CD4-positive, alpha-beta T cell treated with Interleukin-12 subunit alpha and Interleukin-12 subunit beta, for 1 hour (primary cell): Measurements from ENCODE around the gene ARMC9.
A peak's percentile ranks its signal among the peaks of the same experiment; 100 is the strongest.
"Not testable (repeated sequence)": the region's sequence is repeated elsewhere in the genome, so short reads cannot be mapped to it uniquely, and the experiment has no call there.

Experiments used
- DNase-seq: peaks from one replicate; pipeline ENCODE4 v3.0.0-alpha.2; 2020

The ARMC9 gene

DNA sequence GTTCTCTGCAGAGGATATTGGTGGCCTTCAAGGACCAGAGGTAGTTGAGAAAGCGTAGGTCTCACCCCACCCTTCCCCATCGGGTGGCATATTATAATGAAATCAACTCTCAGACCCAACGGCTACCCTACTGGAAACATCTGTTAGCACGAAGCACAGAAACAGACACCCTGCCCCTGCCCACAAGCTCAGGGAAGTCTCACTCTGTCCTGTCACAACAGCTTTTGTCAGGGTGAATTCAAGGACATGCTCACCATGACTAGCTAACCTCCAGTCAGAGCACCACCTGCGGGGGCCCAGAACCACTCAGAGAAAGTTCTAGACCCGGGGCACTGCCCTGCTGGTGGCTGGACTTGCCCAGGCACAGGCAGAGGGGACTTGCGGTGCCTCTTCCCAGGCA, 193.6 kb downstream of the ARMC9 start:
- no peak for DNase-seq

DNA sequence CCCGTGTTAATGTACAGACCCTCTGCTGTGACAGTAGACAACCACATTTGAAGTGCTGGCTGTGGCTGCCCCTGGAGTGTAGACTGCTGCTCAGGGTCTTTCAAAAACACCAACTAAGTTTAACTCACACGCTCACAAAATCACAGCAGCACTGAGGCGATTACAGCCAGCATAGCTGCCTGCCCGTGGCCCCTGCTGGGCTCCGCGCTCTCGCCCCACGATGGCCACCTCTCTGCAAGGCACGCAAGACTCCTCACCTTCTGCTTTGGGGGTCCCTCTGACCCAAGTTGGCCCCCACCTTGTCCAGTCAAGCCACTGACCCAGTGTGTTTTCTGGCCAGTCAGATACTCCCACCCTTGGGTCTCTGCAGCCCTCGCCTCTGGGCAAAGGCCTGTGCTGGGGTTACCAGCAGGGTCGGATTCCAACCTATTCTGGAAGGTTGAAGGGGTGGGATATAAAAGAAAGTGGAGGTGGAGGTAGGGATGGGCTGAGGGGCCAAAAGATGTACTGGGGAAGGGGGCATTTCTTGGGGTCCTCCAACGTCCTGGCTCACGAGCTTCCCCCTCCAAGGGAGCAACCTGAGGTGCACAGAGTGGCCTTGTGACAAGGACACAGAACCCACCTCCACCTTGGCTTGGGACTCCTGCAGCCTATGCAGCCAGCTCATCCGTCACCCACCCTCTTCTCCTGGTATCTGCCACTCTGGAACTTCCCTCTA, 194.2 kb downstream of the ARMC9 start:
- DNase-seq: no peak

DNA sequence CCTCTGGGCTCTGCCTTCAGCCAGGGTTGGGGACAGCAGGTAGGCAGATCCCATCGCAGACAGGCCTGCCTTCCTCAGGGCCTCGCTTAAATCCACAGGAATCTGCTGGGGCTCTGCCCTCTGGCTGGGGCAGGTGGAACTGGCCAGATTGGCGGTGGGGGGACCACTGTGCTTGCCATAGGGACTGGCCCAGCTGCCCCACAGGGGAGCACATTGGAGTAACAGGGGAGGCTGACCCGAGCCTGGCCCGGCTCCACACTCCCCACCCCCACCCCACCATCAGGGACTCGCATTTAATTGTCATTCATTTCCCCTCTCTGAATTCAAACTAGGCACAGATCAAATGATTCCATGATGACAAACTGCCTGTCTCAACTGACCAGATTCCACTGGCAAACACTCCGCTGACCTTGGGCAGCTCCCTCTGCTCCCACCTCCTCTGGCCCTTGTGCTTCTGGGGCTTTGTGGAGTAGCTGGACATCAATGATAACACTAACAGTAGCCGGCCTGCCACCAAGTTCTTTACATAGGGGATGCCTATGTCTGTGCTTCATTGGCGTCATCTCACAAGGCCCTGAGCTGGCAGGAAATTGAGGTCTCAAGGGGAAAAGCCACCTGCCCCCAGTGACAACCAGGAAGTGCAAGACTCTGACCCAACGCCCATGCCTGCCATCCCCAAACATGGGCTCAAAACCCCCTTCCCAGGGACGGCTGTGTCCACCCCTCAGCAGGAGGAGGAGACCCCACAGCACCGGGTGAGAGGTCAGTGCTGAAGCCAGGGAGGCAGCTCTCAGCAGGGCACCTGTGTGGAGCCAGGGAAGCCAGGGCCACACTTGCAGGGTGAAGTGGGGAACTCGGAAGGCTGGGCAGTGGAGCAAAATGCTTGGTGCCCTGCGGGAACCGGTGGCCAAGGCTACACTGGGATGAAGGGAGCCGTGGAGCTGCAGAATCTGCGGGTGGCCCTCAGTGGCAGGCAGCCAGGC, 195.0 kb downstream of the ARMC9 start:
- peak; percentile 40 for DNase-seq

DNA sequence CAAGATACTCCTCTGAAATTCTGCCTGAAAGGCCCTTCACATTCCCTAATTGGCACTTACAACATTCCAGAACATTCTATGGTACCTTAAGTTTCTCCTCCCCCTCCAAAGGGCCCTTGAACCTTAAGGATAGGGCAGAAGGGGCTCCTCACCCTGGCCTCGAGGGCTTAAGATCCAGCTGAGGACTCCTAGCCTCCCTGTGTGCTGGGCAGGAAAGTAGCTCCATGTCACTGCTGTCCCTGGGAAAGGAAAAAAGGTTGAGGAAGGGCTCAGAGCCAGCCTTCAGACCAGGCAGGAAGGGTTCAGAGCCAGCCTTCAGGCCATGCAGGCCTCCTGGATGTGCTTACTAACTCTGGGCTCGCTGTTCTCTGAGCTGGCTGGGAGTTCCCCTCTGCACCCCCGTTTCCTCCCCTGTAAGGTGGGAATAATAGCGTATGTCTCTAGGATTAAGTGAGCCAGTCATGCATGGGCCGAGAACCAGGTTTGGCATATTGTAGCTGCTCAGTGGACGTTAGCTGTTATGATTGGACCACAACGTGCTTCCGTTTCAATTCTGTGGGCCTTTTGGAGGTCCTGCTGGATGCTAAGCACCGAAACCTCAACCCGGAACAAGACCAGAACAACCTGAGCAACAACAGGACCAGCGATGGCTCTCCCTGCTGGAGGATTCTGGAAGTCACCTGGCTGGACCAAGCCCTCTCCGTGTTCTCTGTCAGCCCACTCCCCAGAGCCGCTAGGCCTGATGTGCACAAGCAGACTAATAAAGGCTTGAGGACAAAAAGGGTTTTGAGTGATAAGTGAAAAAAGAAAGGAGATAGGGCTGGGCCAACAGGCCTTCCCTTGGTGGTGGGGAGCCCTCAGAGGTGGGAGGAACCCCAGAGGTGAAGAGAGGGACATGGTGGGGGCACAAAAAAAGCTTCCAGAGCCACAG, 196.0 kb downstream of the ARMC9 start:
- no peak for DNase-seq

DNA sequence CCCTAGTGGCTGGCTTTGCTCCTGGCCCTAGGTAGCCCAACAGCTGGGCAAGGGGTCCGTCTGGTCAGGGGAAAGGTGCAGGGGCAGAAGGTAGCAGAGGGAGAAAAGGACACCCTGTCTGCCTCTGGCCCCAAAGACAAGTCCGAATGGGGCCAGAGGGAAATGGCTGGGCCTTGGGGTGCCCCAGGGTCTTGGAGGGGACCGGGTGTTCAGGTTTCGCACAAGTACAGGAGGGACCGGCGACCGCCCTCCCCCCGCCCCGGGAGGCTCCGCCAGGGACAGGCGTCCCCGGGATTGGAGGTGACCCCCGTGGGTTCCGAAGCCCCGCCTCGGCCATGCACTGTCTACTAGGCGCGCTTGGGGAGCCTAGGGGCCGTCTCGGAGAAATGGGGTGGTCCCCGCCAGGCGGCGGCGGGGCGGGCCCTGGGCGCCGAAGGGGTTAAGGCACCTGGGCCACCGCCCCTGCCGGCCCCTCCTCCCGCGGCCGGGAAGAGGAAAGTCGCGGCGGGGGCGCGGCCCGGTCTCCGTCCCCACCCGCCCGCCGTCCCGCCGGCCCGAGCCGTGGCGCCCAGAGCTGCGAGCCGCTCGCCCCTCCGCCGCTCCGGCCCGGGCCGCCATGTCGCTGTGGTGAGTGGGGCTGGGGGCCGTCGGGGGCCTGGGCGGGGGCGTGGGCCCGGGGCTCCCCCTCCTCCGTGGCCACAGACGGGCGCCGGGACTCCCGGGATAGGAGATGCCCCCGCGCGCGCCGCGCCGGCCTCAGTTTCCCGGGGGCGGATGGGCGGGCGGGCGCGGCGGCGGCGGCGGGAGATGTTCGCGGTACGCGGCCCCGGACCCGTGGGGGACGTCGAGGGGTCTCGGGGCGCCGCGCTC, 197.0 kb downstream of the ARMC9 start, which contains the start of gene B3GNT7:
TSS of gene B3GNT7 (plus strand) at position 523 of the 870 bp plus-strand sequence. CDS start at position 617, 94 bp downstream.
- no peak for DNase-seq

DNA sequence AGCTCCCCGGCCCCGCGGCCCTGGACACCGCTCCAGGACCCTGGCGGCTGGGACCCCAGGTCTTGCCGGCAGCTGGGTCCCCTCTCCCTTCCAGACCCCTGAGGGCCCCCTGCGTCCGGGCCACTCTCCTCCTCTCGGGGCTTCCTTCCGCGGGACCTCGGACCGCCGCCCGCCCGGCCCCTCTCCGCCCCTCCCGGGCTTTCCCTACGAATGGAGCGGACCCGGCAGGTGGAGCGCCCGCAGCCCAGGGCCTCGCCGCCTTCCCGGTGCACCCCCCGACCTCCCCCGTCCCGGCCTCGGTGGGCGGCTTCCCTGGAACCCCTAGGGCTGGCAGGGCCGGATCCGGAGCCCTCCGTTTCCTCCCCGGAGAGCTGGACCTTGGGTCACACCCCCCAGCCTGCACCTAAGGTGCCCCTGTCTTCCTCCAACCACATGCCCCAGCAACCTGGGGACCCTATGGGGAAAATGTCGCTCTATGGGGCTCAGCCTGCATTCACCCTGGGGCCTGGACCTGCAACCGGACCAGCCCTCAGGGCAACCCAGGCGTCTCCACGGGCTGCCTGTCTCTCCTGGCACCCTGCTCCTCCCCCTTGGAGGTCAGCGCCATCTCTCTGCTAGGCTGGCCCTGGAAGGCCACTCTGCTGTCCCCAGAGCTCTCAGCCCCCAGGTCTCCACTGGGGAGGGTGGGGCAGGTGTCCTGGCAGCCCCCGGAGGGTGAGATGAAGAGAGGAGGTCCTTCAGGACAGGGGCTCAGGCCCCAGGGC, 197.8 kb downstream of the ARMC9 start:
- DNase-seq: no peak

DNA sequence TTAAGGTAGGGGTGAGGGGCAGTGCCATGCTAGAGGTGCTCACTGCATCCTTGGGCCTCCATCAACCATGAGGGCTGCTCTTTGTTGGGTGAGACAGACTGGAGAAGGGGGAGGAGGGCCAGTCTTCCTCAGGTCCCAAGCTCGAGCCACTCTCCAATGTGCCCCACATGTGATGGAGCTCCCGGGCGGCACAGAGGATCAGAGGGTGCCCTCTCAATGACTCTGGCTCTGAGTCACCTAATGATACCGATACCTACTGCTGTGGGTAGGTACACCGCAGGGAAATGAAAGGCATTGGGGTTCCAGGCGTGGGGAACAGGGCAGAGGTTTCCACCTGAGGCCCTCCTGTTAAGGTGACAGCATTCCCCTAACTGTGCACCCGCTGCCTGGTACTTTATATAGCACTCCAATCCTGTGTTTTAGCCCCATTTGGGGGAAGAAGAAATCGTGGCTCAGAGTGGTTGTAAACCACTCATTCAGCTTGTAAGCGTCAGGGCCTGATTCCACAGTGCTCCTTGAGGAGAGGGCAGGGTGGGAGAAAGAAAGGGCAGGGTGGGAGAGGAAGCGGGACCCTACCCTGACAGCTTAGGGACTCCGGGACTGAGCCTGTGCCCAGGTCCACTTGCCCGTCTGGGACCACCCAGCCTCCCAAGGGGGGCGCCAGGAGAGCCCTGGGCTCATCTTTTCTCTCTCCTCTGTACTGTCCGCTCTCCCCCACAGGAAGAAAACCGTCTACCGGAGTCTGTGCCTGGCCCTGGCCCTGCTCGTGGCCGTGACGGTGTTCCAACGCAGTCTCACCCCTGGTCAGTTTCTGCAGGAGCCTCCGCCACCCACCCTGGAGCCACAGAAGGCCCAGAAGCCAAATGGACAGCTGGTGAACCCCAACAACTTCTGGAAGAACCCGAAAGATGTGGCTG, 198.8 kb downstream of the ARMC9 start:
- no peak for DNase-seq

DNA sequence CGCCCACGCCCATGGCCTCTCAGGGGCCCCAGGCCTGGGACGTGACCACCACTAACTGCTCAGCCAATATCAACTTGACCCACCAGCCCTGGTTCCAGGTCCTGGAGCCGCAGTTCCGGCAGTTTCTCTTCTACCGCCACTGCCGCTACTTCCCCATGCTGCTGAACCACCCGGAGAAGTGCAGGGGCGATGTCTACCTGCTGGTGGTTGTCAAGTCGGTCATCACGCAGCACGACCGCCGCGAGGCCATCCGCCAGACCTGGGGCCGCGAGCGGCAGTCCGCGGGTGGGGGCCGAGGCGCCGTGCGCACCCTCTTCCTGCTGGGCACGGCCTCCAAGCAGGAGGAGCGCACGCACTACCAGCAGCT, 199.5 kb downstream of the ARMC9 start:
- no peak for DNase-seq

DNA sequence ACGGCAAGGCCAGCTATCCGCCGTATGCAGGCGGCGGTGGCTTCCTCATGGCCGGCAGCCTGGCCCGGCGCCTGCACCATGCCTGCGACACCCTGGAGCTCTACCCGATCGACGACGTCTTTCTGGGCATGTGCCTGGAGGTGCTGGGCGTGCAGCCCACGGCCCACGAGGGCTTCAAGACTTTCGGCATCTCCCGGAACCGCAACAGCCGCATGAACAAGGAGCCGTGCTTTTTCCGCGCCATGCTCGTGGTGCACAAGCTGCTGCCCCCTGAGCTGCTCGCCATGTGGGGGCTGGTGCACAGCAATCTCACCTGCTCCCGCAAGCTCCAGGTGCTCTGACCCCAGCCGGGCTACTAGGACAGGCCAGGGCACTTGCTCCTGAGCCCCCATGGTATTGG, 200.2 kb downstream of the ARMC9 start:
- no peak for DNase-seq

DNA sequence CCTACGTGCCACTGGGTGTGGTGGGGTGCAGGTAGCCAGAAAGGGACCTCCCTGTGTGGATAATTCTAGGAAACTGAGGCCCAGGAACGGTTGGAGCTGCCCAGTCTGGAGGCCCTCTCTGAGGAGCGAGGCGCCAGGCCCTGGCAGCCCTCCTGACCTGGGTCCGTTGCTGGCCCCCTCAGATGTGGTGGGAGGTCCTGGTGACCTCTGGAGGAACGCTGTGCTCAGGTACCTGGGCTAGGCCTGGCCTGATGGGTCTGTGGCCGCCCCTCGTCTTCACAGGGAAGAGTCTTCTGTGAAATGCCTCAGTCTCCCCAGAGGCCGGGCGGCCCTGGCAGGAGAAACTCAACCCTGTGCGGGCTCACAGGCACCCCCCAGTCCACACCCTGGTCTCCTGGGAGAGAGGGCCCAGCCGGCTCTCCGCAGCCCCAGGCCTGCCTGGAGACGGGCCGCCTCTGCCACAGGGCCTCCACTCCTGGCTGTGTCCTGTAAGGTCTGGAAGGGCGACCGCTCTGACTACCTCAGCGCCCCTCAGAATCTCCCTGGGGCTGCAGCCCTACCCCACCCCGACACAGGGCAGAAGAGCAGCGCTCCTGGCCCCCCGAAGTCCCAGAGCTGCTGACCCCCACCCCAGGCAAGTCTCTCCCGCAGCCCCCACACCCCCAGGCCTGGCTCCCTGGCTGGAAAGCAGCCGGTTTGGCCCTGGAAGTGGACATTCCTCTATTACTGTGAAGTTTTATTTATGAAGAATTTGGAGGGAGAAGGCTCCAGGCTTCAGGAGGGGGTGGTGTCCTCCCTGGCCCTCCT, 200.8 kb downstream of the ARMC9 start:
- no peak for DNase-seq

DNA sequence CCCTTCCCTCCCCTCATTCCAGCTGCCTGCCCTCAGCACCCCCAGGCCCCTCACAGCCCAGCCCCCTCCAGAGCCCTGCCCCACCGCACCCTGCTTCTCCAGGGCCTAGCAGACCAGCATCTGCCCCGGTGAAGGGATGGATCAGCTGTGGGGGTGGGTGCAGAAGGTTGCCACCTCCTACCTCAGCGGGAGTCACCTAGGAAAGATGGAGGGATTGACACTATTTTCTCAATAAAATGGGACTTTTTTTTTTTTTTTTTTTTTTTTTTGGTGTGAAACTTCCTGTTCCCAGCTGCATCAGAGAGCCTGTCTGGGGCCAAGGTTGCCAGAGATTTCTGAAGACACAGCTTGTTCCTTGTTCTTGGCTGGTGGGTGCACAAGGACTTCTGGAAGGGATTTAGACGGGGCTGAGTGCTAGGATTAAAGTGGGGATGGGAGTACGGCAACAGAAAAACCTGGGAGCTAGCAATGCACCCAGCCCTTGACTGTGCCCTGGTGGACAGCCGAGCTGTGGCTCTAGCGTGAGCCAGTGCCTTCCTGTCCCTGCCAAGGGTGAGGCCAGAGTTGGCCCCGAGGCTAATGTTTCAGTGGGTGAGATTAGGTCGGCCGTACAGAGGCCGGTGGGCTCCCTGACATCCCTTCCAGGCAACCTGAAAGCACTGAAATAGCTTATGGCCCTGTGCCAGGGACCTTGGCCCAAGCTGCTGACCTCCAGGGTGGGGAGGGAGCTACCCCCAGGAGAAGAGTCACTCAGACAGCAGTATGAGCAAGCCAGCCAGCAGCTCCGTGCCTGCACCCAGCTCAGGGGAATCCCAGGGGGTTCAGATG, 201.6 kb downstream of the ARMC9 start:
- DNase-seq: no peak

DNA sequence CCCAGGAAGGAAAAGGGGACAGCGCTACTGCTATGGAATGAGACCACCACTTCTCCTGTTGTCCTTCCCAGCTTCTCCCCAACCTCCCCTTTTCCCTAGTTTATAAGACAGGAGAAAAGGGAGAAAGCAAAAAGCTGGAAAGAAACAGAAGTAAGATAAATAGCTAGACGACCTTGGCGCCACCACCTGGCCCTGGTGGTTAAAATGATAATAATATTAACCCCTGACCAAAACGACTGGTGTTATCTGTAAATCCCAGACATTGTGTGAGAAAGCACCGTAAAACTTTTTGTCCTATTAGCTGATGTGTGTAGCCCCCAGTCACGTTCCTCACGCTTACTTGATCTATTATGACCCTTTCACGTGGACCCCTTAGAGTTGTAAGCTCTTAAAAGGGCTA, 202.2 kb downstream of the ARMC9 start:
- DNase-seq: not testable (repeated sequence)

DNA sequence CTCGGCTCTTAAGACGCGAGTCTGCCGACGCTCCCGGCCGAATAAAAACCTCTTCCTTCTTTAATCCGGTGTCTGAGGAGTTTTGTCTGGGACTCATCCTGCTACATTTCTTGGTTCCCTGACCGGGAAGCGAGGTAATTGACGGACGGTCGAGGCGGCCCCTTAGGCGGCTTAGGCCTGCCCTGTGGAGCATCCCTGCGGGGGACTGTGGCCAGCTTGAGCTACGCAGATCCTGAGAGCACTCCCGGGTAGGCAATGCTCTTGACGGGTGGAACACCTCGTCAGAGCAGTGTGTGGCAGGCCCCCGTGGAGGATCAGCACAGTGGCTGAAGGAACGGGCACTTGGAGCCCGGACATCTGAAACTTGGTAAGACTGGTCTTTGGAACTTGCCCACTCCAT, 202.7 kb downstream of the ARMC9 start:
- not testable (repeated sequence) for DNase-seq

DNA sequence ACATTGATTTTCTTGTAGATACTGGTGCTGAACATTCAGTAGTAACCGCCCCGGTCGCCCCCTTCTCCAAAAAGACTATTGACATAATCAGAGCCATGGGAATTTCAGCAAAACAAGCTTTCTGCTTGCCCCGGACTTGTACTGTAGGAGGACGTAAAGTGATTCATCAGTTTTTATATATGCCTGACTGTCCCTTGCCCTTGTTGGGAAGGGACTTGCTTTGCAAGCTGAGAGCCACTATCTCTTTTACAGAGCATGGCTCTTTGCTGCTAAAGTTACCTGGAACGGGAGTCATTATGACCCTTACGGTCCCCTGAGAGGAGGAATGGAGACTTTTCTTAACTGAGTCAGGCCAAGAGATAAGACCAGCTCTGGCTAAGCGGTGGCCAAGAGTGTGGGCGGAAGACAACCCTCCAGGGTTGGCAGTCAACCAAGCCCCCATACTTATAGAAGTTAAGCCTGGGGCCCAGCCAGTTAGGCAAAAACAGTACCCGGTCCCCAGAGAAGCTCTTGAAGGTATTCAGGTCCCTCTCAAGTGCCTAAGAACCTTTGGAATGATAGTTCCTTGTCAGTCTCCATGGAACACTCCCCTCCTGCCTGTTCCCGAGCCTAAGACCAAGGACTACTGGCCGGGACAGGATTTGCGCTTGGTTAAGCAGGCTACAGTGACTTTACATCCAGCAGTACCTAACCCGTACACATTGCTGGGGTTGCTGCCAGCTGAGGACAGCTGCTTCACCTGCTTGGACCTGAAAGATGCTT, 205.2 kb downstream of the ARMC9 start:
- not testable (repeated sequence) for DNase-seq

DNA sequence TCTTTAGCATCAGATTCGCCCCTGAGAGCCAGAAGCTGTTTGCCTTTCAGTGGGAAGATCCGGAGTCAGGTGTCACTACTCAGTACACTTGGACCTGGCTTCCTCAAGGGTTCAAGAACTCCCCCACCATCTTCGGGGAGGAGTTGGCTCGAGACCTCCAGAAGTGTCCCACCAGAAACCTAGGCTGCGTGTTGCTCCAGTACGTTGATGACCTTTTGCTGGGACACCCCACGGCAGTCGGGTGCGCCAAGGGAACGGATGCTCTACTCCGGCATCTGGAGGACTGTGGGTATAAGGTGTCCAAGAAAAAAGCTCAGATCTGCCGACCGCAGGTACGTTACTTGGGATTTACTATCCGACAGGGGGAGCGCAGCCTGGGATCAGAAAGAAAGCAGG, 205.8 kb downstream of the ARMC9 start:
- DNase-seq: not testable (repeated sequence)

DNA sequence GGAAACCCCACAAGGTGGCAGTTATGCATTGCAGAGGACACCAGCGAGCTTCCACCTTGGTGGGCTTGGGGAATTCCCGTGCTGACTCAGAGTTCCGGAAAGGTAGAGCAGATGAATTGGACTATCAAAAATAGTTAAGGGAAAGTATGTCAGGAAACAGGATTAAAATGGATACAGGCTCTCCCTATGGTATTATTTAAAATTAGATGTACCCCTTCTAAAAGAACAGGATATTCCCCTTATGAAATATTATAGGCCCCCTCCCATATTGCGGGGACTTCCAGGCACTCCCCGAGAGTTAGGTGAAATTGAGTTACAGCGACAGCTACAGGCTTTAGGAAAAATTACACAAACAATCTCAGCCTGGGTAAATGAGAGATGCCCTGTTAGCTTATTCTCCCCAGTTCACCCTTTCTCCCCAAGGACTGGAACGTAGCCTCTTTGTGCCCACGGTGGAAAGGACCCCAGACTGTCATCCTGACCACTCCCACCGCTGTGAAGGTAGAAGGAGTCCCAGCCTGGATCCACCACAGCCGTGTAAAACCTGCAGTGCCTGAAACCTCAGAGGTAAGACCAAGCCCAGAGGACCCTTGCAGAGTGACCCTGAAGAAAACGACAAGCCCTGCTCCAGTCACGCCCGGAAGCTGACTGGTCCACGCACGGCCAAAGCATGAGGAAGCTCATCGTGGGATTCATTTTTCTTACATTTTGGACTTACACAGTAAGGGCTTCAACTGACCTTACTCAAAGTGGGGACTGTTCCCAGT, 207.4 kb downstream of the ARMC9 start:
- peak; percentile 49 for DNase-seq
